Measurements from ENCODE around the gene MORN3. TPM values are rescaled to one million over a fixed set of nuclear protein-coding genes. Genes with fewer than 3 reads are reported as not detected.
"Not testable (repeated sequence)": the region's sequence is repeated elsewhere in the genome, so short reads cannot be mapped to it uniquely, and the experiment has no call there.

Gene MORN3
- total RNA-seq, 1 donor from 2014 or later, result 0.79 TPM

GRCh38 chr12:121637231-121637914 lies 32.1 kb downstream of the MORN3 start:
- Histone ChIP-seq H3K4me3 (ENCODE audit: low read depth, low read length) (no peak overlapping the region), H3K36me3 (ENCODE audit: control insufficient read depth, insufficient read depth, low read length) (peaks cover 5% of the 10 kb centered on the region), H3K27me3 (ENCODE audit: control insufficient read depth, insufficient read depth, low read length) (no peaks in the 10 kb centered on the region)
- DNase-seq (ENCODE audit: low read depth), result no peak
- TF ChIP-seq CTCF (IDR thresholded peaks at IDR 0.05; ENCODE audit: insufficient read depth, low read length, severe bottlenecking), result no peak
- no peak for FAIRE-seq

GRCh38 chr12:121634836-121635235 lies 34.6 kb downstream of the MORN3 start:
- Histone ChIP-seq H3K36me3 (ENCODE audit: control insufficient read depth, insufficient read depth, low read length) (no peaks in the 10 kb centered on the region), H3K27me3 (ENCODE audit: control insufficient read depth, insufficient read depth, low read length) (no peaks in the 10 kb centered on the region), H3K4me3 (ENCODE audit: low read depth, low read length) (no peak overlapping the region)
- FAIRE-seq (no peak), DNase-seq (ENCODE audit: low read depth) (no peak)
- TF ChIP-seq CTCF (IDR thresholded peaks at IDR 0.05; ENCODE audit: insufficient read depth, low read length, severe bottlenecking), result no peak

- not testable (repeated sequence) for DNase-seq (ENCODE audit: low read depth); H3K27me3 ChIP-seq (ENCODE audit: control insufficient read depth, insufficient read depth, low read length); H3K4me3 ChIP-seq (ENCODE audit: low read depth, low read length); H3K36me3 ChIP-seq (ENCODE audit: control insufficient read depth, insufficient read depth, low read length); FAIRE-seq
These were observed 35.6 kb downstream of the MORN3 start for GRCh38 chr12:121633833-121634196.

- no peak overlapping the region for H3K4me3 ChIP-seq (ENCODE audit: low read depth, low read length)
- no peaks in the 10 kb centered on the region for H3K36me3 ChIP-seq (ENCODE audit: control insufficient read depth, insufficient read depth, low read length)
- FAIRE-seq, result no peak
- TF ChIP-seq CTCF (IDR thresholded peaks at IDR 0.05; ENCODE audit: insufficient read depth, low read length, severe bottlenecking), result no peak
- no peak for DNase-seq (ENCODE audit: low read depth)
- H3K27me3 ChIP-seq (ENCODE audit: control insufficient read depth, insufficient read depth, low read length), result no peaks in the 10 kb centered on the region
These were observed 37.1 kb downstream of the MORN3 start for GRCh38 chr12:121632069-121632970.

GRCh38 chr12:121630791-121631355 lies 38.6 kb downstream of the MORN3 start:
- H3K4me3 ChIP-seq (ENCODE audit: low read depth, low read length), result no peak overlapping the region
- no peak for TF ChIP-seq CTCF (IDR thresholded peaks at IDR 0.05; ENCODE audit: insufficient read depth, low read length, severe bottlenecking)
- H3K36me3 ChIP-seq (ENCODE audit: control insufficient read depth, insufficient read depth, low read length), result no peaks in the 10 kb centered on the region
- DNase-seq (ENCODE audit: low read depth) (no peak), FAIRE-seq (no peak)
- H3K27me3 ChIP-seq (ENCODE audit: control insufficient read depth, insufficient read depth, low read length), result no peaks in the 10 kb centered on the region

GRCh38 chr12:121628536-121628935 lies 40.9 kb downstream of the MORN3 start:
- H3K4me3 ChIP-seq (ENCODE audit: low read depth, low read length), result no peak overlapping the region
- H3K27me3 ChIP-seq (ENCODE audit: control insufficient read depth, insufficient read depth, low read length), result no peaks in the 10 kb centered on the region
- no peak for TF ChIP-seq CTCF (IDR thresholded peaks at IDR 0.05; ENCODE audit: insufficient read depth, low read length, severe bottlenecking)
- no peaks in the 10 kb centered on the region for H3K36me3 ChIP-seq (ENCODE audit: control insufficient read depth, insufficient read depth, low read length)
- FAIRE-seq (no peak), DNase-seq (ENCODE audit: low read depth) (no peak)

Measured in bronchial epithelial cell (primary cell).